ENCODE results near the gene EHD2. TPM values are rescaled to one million over a fixed set of nuclear protein-coding genes. Genes with fewer than 3 reads are reported as not detected.

Gene EHD2
- total and polyA plus RNA-seq, 4 donors, result 68.0 to 190 (median 127) TPM

DNA sequence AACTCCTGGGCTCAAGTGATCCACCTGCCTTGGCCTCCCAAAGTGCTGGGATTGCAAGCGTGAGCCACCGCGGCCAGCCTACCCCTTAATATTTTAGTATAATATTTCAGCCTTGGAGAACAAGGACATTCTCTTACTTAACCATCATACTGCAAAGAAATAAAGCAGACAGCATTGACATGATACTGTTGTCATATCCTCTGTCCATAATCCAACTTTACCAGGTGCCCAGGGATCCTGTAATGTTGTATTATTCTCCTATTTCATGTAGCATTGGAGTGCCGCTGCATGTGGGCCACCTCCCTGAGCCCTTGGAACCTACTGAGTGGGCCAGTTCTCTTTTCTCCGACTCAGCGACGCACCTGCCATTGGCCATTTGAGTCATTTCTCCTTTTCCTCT lies 21.4 kb upstream of the EHD2 start:
- 82 to 97% methylated on average over 7 of the region's 7 CpGs for WGBS, 2 donors

GRCh38 chr19:47693489-47693888 lies 19.7 kb upstream of the EHD2 start:
- TF ChIP-seq CTCF (IDR thresholded peaks at IDR 0.05; ENCODE audit: control extremely low read depth, extremely low read depth), result no peak
- 93 to 95% methylated on average over 17 of the region's 17 CpGs for WGBS, 2 donors
- DNase-seq (no peak), ATAC-seq (ENCODE audit: insufficient read depth, low FRiP score) (no peak)
- Histone ChIP-seq H3K27ac (ENCODE audit: low read depth in 1 of 2, low read length in 1 of 2) (no peak overlapping the region), H3K9ac (ENCODE audit: insufficient read depth in 1 of 2, low read length in 2 of 2) (no peak overlapping the region), H3K4me3 (no peak overlapping the region), H3K36me3 (ENCODE audit: control insufficient read depth in 4 of 4, insufficient read depth in 4 of 4, low read length in 4 of 4) (peaks cover 4 to 35% (median 12%) of the 10 kb centered on the region in 4 donors), H3K4me1 (ENCODE audit: control insufficient read depth in 5 of 5, insufficient read depth in 5 of 5, low read length in 5 of 5) (no peaks in the 10 kb centered on the region), H3K27me3 (ENCODE audit: control insufficient read depth in 3 of 3, insufficient read depth in 3 of 3, low read length in 2 of 3) (no peaks in the 10 kb centered on the region), H3K9me3 (ENCODE audit: control insufficient read depth in 4 of 4, insufficient read depth in 3 of 4, low read length in 3 of 4) (no peaks in the 10 kb centered on the region)

More for the DNA sequence above, 21.4 kb upstream of the EHD2 start:
- ATAC-seq (ENCODE audit: insufficient read depth, low FRiP score), result no peak
- Histone ChIP-seq H3K9ac (ENCODE audit: insufficient read depth in 1 of 2, low read length in 2 of 2) (no peak overlapping the region), H3K4me1 (ENCODE audit: control insufficient read depth in 5 of 5, insufficient read depth in 5 of 5, low read length in 5 of 5) (no peaks in the 10 kb centered on the region), H3K4me3 (no peak overlapping the region), H3K27ac (ENCODE audit: low read depth in 1 of 2, low read length in 1 of 2) (no peak overlapping the region), H3K27me3 (ENCODE audit: control insufficient read depth in 3 of 3, insufficient read depth in 3 of 3, low read length in 2 of 3) (no peaks in the 10 kb centered on the region), H3K9me3 (ENCODE audit: control insufficient read depth in 4 of 4, insufficient read depth in 3 of 4, low read length in 3 of 4) (no peaks in the 10 kb centered on the region), H3K36me3 (ENCODE audit: control insufficient read depth in 4 of 4, insufficient read depth in 4 of 4, low read length in 4 of 4) (peaks cover 4 to 32% (median 12%) of the 10 kb centered on the region in 4 donors)
- no peak for TF ChIP-seq CTCF (IDR thresholded peaks at IDR 0.05; ENCODE audit: control extremely low read depth, extremely low read depth)
- no peak for DNase-seq

DNA sequence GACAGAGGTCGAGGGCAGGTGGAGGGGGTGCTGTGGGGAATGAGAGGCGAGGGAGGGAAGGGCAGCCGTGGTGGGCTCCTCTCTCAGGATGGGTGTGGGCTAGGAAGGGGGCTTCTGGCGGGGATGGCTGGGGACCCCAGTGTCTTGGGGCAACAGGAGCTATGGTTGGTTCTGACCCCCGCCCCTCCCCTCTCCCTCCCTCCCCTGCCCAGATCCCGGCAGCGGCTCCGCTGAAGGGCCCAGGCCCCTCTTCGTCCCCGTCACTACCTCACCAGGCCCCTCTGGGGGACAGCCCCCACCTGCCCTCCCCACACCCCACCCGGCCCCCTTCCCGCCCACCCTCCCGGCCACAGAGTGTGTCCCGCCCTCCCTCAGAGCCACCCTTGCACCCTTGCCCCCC lies 19.3 kb upstream of the EHD2 start:
- Histone ChIP-seq H3K9ac (ENCODE audit: insufficient read depth in 1 of 2, low read length in 2 of 2) (no peak overlapping the region), H3K27me3 (ENCODE audit: control insufficient read depth in 3 of 3, insufficient read depth in 3 of 3, low read length in 2 of 3) (no peaks in the 10 kb centered on the region), H3K9me3 (ENCODE audit: control insufficient read depth in 4 of 4, insufficient read depth in 3 of 4, low read length in 3 of 4) (no peaks in the 10 kb centered on the region), H3K4me3 (no peak overlapping the region), H3K4me1 (ENCODE audit: control insufficient read depth in 5 of 5, insufficient read depth in 5 of 5, low read length in 5 of 5) (no peaks in the 10 kb centered on the region), H3K36me3 (ENCODE audit: control insufficient read depth in 4 of 4, insufficient read depth in 4 of 4, low read length in 4 of 4) (peaks cover 4 to 39% (median 13%) of the 10 kb centered on the region in 4 donors), H3K27ac (ENCODE audit: low read depth in 1 of 2, low read length in 1 of 2) (no peak overlapping the region)
- no peak for ATAC-seq (ENCODE audit: insufficient read depth, low FRiP score)
- no peak for TF ChIP-seq CTCF (IDR thresholded peaks at IDR 0.05; ENCODE audit: control extremely low read depth, extremely low read depth)
- no peak for DNase-seq
- 90 to 91% methylated on average over 8 to 13 of the region's 14 CpGs for WGBS, 2 donors

Data from lung (tissue), 12 donors.